Measurements from ENCODE around the gene SPARC.

The SPARC gene

DNA sequence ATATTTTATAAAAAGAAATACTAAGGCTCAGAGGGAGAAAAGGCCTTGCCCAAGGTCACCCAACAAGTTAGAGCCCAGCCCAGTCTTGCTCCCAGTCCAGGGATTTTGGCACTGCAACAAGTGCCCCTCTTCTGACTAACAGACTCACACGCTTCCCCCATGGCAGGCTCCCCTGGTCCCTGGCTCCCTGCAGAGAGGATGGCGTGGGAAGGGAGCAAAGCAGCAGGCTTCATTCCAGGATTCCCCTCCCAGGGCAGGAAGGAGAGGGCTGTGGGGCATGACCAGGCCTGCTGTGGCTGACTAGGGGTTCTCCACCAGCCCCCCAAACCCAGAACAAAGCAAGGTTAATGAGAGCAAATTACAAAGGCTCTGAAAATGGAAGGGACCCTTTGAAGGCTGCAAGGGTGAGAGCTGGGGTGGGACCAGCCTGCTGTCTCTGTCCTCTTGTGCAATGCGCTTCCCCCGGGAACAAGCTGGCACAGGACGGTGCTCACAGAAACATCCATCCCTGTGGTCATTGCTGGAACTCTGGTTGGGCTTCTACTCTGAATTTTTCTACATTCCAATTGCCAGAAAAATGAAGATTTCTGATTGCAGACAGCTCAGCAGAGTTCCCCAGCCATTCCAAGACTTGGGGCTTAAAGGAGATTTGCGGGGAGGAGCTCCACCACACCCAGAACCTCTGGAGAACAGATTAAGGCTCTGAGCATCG is 58.4 kb downstream of the SPARC start:
- no peak for TF ChIP-seq CTCF (IDR thresholded peaks at IDR 0.05; ENCODE audit: insufficient read depth, low read length, missing control alignments)
- DNase-seq (ENCODE audit: low read depth, low spot score): peak; percentile 21
- H3K4me3 ChIP-seq (ENCODE audit: low read depth, low read length): no peak overlapping the region
- POLR2A ChIA-PET: no interaction called here
- CTCF ChIA-PET: interaction anchor here (1.1 to 3.0 kb wide), 3 partner anchors 24 to 115 kb away, joined by 3 to 10 read pairs (median 3); no protein-coding TSS in a partner anchor

DNA sequence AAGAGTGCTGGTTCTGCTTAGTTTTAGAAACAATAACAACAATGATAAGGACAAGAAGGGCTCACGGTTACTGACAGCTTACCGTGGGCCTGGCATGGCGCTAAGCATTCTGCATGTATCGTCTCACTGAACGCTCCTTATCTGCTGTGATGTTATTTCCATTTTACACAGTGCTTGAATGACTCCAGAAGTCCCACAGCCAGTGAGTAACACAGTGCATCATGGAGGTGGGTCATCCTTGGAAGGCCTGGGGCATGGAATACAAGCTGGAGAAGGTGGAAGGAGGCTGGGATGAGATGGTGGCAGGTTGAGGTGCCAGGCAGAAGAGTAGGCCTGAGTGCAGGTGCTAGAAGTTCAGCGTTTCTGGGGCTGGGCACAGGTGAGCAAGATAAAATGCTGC is 59.1 kb downstream of the SPARC start:
- no peak overlapping the region for H3K4me3 ChIP-seq (ENCODE audit: low read depth, low read length)
- no peak for DNase-seq (ENCODE audit: low read depth, low spot score)
- ChIA-PET CTCF (interaction anchor here (1.1 to 3.0 kb wide), 3 partner anchors 24 to 116 kb away, joined by 3 to 10 read pairs (median 3); no protein-coding TSS in a partner anchor), POLR2A (no interaction called here)
- TF ChIP-seq CTCF (IDR thresholded peaks at IDR 0.05; ENCODE audit: insufficient read depth, low read length, missing control alignments): no peak

DNA sequence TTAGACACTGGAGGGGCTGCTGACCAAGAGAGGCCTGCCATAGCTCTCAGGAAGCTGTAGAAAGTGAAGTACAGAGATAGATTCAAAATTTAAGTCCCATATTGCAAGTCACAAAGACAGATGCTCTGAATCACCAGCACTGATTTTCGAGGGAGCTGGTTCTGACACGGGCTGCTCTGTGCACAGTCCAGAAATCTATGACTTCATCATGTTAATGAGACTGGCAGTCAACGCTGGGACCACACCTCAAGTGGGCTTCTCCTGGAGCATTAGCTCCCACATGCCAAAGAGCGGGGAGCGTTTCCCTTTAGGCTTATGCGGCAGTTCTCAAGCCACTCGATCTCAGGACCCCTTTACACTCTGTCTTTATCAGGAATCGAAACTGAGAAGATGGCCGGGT is 61.4 kb downstream of the SPARC start:
- POLR2A ChIA-PET: no interaction called here

GRCh38 chr5:151624476-151624875 is 62.2 kb downstream of the SPARC start:
- TF ChIP-seq CTCF (IDR thresholded peaks at IDR 0.05; ENCODE audit: insufficient read depth, low read length, missing control alignments): no peak
- POLR2A ChIA-PET: no interaction called here
- DNase-seq (ENCODE audit: low read depth, low spot score): no peak
- no peak overlapping the region for H3K4me3 ChIP-seq (ENCODE audit: low read depth, low read length)
- CTCF ChIA-PET: no interaction called here

More for the DNA sequence above, 61.4 kb downstream of the SPARC start:
- no peak for TF ChIP-seq CTCF (IDR thresholded peaks at IDR 0.05; ENCODE audit: insufficient read depth, low read length, missing control alignments)
- no peak overlapping the region for H3K4me3 ChIP-seq (ENCODE audit: low read depth, low read length)
- CTCF ChIA-PET: no interaction called here
- DNase-seq (ENCODE audit: low read depth, low spot score): no peak

DNA sequence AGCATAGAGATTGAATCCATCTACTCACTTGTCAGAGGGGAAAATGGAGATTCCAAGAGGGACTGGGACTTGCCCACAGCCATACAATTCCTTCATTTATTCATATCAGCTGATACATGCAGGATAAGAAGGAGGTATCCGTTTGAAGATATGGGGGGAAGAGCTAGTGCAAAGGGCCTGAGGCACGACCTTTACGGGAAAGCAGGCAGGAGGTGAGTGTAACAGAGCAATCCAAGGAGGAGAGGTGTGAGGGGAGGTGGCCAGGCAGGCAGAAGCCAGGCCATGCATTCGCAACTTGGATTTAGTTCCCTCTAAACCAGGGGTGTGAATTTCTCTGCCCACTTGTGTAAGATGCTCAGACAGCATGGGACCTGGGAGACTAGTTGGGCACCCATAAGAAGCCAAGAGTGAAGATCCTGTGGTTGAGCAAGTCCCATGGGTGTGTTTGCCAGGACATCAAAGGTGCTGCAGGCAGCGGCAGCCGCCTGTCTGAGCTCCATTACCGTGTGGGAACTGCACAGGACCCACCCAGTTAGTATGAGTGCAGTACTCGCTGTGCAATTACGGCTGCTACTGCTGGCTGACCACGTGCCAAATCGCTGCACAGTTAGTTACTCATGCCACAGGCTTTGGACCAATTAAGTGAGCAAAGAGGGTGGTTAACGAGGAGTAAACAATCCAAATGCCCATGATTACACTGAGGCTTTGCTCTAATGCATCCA is 64.2 kb downstream of the SPARC start:
- no peak for DNase-seq (ENCODE audit: low read depth, low spot score)
- ChIA-PET CTCF (interaction anchor here (1.3 kb wide), 1 partner anchor 118 kb away, joined by 3 read pairs; no protein-coding TSS in a partner anchor), POLR2A (no interaction called here)
- no peak overlapping the region for H3K4me3 ChIP-seq (ENCODE audit: low read depth, low read length)
- no peak for TF ChIP-seq CTCF (IDR thresholded peaks at IDR 0.05; ENCODE audit: insufficient read depth, low read length, missing control alignments)

- no peak for DNase-seq (ENCODE audit: low read depth, low spot score)
- ChIA-PET POLR2A (no interaction called here), CTCF (interaction anchor here (1.7 kb wide), 1 partner anchor 569 kb away, joined by 3 read pairs; no protein-coding TSS in a partner anchor)
- no peak overlapping the region for H3K4me3 ChIP-seq (ENCODE audit: low read depth, low read length)
- no peak for TF ChIP-seq CTCF (IDR thresholded peaks at IDR 0.05; ENCODE audit: insufficient read depth, low read length, missing control alignments)
Measured at GRCh38 chr5:151620461-151620840, 66.3 kb downstream of the SPARC start.

All from AG04449 (cell line).